Prostate gland (tissue), 2 donors: Measurements from ENCODE around the gene CNTNAP1. TPM values are rescaled to one million over a fixed set of nuclear protein-coding genes. Genes with fewer than 3 reads are reported as not detected.

Experiments
- DNase-seq: peaks from one replicate; pipeline ENCODE4 v3.0.0-alpha.2; 2019; ENCODE audit warnings: low spot score
- H3K27ac ChIP-seq, 2 donors: fragments of 200-600 bp; sonication (generic); 2 replicates each; pipeline ENCODE4 v1.5.1; 2017 to 2019
- H3K27me3 ChIP-seq: fragments of 200-600 bp; sonication (generic); replicated peaks from 2 replicates; pipeline ENCODE4 v1.5.1; 2019; ENCODE audit not compliant: insufficient read depth
- H3K36me3 ChIP-seq, 2 donors: fragments of 200-600 bp; sonication (generic); 1 replicate in 1 of 2; 2 replicates in 1 of 2; pipeline versions ENCODE4 v1.5.1 to v1.8.1; 2017 to 2019
- H3K4me1 ChIP-seq: fragments of 200-600 bp; sonication (generic); replicated peaks from 2 replicates; pipeline ENCODE4 v1.5.1; 2019
- H3K4me3 ChIP-seq, 2 donors: fragments of 200-600 bp; sonication (generic); 2 replicates each; pipeline ENCODE4 v1.5.1; 2017 to 2019
- H3K9me3 ChIP-seq: fragments of 200-600 bp; sonication (generic); 2 replicates; pipeline ENCODE4 v1.5.1; 2017
- POLR2A ChIP-seq: fragments of 450-650 bp; IDR thresholded peaks from one replicate; pipeline ENCODE4 v1.6.1; 2016; ENCODE audit warnings: antibody characterized with exemption, mild to moderate bottlenecking
- POLR2AphosphoS5 ChIP-seq: sonication (generic); formaldehyde crosslinking; IDR thresholded peaks from one replicate; pipeline ENCODE4 v1.6.1; 2017; ENCODE audit warnings: antibody characterized with exemption
- WGBS: methylation state at CpG from one replicate; pipeline ENCODE4 v1.1.5; 2018; 5-methylcytosine and 5-hydroxymethylcytosine counted together
- intact Hi-C: fragments of 100-400 bp; cut with DNase I; formaldehyde crosslinking; loops from one replicate; pipeline ENCODE4 v1.14.2; 2022
- total RNA-seq, 2 donors: library from RNA; depleted of rRNA; stranded (reverse); fragments of >200 nt; gene quantifications; one replicate each; pipeline ENCODE4 v1.1.0, GENCODE V29; 2016
- TF ChIP-seq, protein P1 (sequence below), 4 experiments: fragments of 200-600 bp in 2 of 4; fragments of 450-650 bp in 2 of 4; sonication (generic) in 2 of 4; IDR thresholded peaks; 1 replicate in 3 of 4; 2 replicates in 1 of 4; pipeline ENCODE4 v1.5.1; 2016 to 2019; ENCODE audit warnings: antibody characterized with exemption in 4 of 4, mild to moderate bottlenecking in 2 of 4, moderate library complexity in 2 of 4

Gene CNTNAP1
- total RNA-seq, 2 donors from 2014 or later: 1.9 to 9.9 TPM

DNA sequence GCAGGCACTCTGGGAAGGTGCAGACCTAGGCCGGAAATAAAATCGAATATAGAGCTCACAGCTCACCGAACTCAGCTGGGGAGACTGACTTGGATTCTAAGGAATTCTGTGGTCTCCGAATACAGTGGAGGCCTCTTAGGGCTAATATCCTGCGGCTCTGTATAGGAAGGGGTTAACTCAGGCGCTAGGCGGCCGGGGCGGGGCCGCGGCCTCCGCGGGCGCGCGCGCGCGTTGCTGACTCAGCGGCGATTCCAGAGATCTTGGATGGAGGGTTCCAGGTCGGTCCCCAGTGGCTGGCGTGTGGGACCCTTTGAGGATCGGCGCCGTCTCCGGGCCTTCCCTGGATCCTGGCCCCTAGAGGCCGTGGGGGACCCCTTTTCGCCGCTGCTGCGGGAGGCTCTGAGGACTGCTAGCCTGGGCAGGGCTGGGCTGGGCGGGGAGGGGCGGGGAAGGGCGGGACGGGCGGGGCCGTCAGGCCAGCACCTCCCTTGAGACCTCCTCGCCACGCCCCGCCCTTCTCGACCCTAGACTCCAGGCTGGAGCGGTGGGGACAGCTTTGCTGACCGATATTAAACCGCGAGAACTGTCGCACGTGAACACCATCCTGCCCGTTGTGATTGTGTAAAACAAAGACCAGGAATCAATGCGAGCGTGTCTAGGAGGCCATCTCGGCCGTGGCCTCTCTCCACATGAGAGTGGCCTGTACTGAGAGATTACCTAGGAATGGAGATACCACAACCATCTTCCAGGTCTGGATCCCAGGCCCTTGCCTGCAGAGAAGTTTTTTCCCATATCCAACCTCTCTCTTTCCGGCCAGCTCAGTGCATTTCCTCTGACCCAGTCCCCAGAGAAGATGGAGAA is 4.2 kb upstream of the CNTNAP1 start:
- H3K4me1 ChIP-seq: peaks cover 19% of the 10 kb centered on the region

DNA sequence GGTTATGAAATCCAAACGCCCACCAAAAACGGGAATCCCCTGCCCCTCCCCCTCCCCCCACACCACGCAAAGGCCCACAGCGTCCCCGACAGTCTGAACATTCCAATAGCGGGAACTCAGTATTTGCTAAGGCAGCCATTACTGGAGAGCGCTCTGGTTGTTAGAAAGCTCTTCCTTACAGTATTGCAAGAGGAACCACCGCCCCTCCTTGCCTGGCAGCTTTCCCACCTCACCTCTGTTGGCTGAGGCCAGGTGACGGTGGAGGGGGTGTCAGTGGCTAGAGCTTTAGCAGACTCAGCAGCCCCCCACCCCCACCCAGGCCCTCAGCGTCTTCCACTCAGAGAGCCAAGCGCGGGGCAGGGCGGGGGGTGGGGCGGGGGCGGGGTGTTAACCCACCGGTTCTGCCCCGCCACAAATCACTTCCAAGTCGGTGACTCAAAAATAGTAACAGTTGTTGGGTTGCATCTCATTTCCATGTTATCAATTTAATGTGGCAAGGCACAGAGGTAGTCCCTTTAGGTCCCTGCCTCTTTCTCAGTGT is 3.3 kb upstream of the CNTNAP1 start:
- no peaks in the 10 kb centered on the region for H3K36me3 ChIP-seq
- peak overlapping the region; percentile 98 for H3K27ac ChIP-seq
- WGBS: 3% methylated on average over 18 of the region's 18 CpGs
- peaks cover 11% of the 10 kb centered on the region for H3K4me1 ChIP-seq
- intact Hi-C loops: loop anchor here (1.0 to 10.0 kb wide), 3 partner anchors 72 to 254 kb away; partner anchors contain the start of genes CAVIN1, RETREG3 and TUBG1
- no peaks in the 10 kb centered on the region for H3K27me3 ChIP-seq
- no peak for TF ChIP-seq POLR2AphosphoS5
- TF ChIP-seq POLR2A: no peak
- TF ChIP-seq, protein P1, sequence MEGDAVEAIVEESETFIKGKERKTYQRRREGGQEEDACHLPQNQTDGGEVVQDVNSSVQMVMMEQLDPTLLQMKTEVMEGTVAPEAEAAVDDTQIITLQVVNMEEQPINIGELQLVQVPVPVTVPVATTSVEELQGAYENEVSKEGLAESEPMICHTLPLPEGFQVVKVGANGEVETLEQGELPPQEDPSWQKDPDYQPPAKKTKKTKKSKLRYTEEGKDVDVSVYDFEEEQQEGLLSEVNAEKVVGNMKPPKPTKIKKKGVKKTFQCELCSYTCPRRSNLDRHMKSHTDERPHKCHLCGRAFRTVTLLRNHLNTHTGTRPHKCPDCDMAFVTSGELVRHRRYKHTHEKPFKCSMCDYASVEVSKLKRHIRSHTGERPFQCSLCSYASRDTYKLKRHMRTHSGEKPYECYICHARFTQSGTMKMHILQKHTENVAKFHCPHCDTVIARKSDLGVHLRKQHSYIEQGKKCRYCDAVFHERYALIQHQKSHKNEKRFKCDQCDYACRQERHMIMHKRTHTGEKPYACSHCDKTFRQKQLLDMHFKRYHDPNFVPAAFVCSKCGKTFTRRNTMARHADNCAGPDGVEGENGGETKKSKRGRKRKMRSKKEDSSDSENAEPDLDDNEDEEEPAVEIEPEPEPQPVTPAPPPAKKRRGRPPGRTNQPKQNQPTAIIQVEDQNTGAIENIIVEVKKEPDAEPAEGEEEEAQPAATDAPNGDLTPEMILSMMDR (IDR thresholded peaks at IDR 0.05): no peak
- peak; percentile 24 for DNase-seq
- no peaks in the 10 kb centered on the region for H3K9me3 ChIP-seq
- peak overlapping the region; percentile 20 to 72 for H3K4me3 ChIP-seq

More for the DNA sequence above, 4.2 kb upstream of the CNTNAP1 start:
- intact Hi-C loops: loop anchor here (1.0 to 10.0 kb wide), 3 partner anchors 71 to 253 kb away; partner anchors contain the start of genes CAVIN1, RETREG3 and TUBG1
- no peaks in the 10 kb centered on the region for H3K36me3 ChIP-seq
- TF ChIP-seq, protein P1 (IDR thresholded peaks at IDR 0.05): peak in 1 of 4 experiments; percentile 21
- TF ChIP-seq POLR2AphosphoS5: peak; percentile 20
- peak; percentile 39 for TF ChIP-seq POLR2A
- H3K4me3 ChIP-seq: peak overlapping the region; percentile 62 to 72
- DNase-seq: peak; percentile 70
- under 1% methylated on average over 49 of the region's 53 CpGs for WGBS
- peak overlapping the region; percentile 98 for H3K27ac ChIP-seq
- no peaks in the 10 kb centered on the region for H3K27me3 ChIP-seq
- H3K9me3 ChIP-seq: no peaks in the 10 kb centered on the region

DNA sequence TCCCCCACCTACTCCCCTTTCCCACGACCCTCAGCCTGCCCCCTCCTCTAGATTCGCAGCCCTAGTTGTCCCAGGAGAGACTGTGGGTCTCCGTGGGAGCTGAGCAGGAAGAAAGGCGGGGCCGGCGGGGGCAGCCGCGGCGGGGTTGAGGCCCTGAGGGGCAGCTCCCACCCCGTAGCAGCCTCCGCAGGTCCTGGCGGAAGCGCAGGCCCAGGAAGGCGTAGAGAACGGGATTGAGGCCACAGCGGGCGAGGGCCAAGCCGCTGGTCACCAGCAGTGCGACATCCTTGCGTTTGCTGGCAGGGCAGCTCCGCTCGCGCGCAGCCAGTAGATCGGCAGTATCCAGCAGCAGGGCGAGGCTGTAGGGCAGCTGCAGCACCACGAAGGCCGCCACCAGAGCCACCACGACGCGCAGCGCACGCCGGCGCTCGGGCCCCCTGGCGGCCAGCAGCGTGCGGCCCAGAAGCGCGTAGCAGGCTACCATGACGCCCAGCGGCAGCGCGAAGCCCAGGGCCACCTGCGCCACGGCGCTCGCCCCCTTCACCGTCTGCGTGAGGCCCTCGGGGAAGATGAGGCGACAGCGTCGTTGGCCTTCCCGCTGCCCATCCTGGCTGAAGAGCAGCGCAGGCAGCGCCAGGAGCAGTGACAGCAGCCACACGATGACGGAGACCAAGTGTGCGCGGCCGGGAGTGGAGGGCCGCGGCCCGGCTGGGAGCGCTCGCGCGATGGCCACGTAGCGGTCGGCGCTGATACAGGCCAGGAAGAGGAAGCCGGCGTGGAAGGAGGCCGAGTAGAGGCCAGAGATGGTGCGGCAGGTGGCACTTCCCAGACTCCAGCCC is 2.6 kb upstream of the CNTNAP1 start:
- peak; percentile 43 for TF ChIP-seq POLR2A
- TF ChIP-seq POLR2AphosphoS5: peak; percentile 57
- TF ChIP-seq, protein P1 (IDR thresholded peaks at IDR 0.05): peak; percentile 86 to 98 (median 96)
- H3K4me3 ChIP-seq: peak overlapping the region; percentile 20 to 25

DNA sequence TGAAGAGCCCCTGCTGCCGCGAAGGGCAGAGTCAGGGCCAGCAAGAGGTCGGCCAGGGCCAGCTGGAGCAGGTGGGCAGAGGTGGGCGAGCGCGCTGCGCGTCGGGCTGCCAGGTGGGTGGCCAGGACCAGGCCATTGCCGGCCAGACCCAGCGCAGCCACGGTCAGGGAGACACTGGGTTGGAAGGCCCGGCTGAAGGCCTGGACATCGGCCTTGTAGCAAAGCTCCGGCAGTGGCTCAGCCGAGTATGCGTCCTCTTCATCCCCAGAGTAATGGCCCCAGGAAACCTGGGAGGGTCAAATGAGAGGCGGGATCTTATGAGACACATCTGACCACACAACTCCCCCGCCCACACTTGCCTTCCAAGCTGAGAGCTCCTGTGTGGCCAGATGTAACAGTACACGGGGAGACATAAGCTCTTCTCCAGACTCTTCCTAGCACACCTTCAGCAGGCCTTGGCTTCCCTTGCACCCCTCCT is 2.0 kb upstream of the CNTNAP1 start:
- Histone ChIP-seq H3K27ac (peak overlapping the region; percentile 98), H3K27me3 (no peaks in the 10 kb centered on the region), H3K9me3 (no peaks in the 10 kb centered on the region), H3K4me3 (peak overlapping the region; percentile 20 to 25), H3K4me1 (peaks cover 9% of the 10 kb centered on the region), H3K36me3 (no peaks in the 10 kb centered on the region)
- intact Hi-C loops: no loop called here
- TF ChIP-seq, protein P1 (IDR thresholded peaks at IDR 0.05): no peak
- no peak for TF ChIP-seq POLR2AphosphoS5
- TF ChIP-seq POLR2A: no peak
- 64% methylated on average over 16 of the region's 20 CpGs for WGBS
- DNase-seq: no peak

More for the DNA sequence above, 2.6 kb upstream of the CNTNAP1 start:
- DNase-seq: peak; percentile 78
- Histone ChIP-seq H3K9me3 (no peaks in the 10 kb centered on the region), H3K27me3 (no peaks in the 10 kb centered on the region), H3K27ac (peak overlapping the region; percentile 98), H3K36me3 (no peaks in the 10 kb centered on the region), H3K4me1 (peaks cover 9% of the 10 kb centered on the region)
- intact Hi-C loops: loop anchor here (5.0 to 10.0 kb wide), 2 partner anchors 72 to 255 kb away; partner anchors contain the start of genes CAVIN1, RETREG3 and TUBG1
- WGBS: 7% methylated on average over 43 of the region's 78 CpGs
